LNCAP (cell line): ENCODE results near the gene ATG2A.

Experiments used
- TF ChIP-seq, protein P1 (sequence below): fragments of 450-650 bp; IDR thresholded peaks from 2 replicates; pipeline ENCODE4 v1.5.1; 2017; ENCODE audit warnings: mild to moderate bottlenecking

The ATG2A gene

DNA sequence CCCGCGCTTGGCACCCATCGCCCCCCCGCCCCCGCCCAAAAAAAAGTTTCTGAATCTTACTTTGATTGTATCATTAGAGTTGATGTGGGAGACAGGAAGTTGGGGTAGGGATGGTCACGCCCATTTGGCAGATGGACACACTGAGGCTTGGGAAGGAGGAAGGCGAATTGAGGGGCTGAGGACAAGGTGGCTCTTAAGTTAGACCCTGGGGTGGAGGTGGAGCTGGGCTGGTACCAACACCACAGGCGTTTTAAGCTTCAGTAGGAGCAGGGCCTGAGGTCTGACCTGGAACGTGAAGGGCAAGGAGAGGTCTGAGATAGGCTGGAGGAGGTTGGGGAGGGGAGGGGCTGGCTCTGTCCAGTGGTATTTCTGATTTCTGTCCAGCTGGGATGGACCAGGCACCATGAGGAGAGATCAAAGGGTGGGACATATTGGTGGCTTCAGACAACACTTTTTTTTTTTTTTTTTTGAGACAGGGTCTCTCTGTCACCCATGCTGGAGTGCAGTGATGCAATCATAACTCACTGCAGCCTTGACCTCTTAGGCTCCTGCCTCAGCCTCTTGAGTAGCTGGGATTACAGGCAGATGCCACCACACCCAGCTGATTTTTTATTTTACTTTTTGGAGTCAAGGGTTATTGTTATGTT lies 71.8 kb downstream of the ATG2A start:
- TF ChIP-seq, protein P1, sequence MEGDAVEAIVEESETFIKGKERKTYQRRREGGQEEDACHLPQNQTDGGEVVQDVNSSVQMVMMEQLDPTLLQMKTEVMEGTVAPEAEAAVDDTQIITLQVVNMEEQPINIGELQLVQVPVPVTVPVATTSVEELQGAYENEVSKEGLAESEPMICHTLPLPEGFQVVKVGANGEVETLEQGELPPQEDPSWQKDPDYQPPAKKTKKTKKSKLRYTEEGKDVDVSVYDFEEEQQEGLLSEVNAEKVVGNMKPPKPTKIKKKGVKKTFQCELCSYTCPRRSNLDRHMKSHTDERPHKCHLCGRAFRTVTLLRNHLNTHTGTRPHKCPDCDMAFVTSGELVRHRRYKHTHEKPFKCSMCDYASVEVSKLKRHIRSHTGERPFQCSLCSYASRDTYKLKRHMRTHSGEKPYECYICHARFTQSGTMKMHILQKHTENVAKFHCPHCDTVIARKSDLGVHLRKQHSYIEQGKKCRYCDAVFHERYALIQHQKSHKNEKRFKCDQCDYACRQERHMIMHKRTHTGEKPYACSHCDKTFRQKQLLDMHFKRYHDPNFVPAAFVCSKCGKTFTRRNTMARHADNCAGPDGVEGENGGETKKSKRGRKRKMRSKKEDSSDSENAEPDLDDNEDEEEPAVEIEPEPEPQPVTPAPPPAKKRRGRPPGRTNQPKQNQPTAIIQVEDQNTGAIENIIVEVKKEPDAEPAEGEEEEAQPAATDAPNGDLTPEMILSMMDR = no peak
